ENCODE measurements around the gene CISD2.

The CISD2 gene

DNA sequence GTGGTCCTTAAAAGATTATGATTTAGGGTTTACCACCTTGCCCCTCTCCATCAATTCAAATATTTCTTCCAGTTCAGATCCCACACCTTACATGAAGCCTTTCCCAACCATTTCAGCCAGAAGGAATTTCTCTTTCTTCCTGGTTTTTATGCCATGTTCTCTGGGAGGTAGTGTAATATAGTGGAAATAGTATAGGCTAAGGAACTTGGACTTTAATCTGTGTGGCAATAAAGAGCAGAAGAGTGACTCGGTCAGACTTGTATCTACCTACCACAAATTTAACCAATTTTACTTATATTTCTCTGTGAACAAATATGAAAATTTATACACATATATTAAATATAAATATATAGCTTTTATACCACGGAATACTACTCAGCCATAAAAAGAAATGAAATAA, 18.4 kb upstream of the CISD2 start:
- H3K4me3 ChIP-seq (ENCODE audit: low read depth in 1 of 2, low read length in 2 of 2) = no peak overlapping the region
- DNase-seq = no peak
- H3K36me3 ChIP-seq (ENCODE audit: insufficient read depth, low read length) = no peaks in the 10 kb centered on the region
- H3K27me3 ChIP-seq (ENCODE audit: insufficient read depth, low read length, poor library complexity) = no peaks in the 10 kb centered on the region
- ATAC-seq (ENCODE audit: insufficient read depth, low read depth) = no peak
- no peak overlapping the region for H3K4me2 ChIP-seq (ENCODE audit: insufficient read depth, low read length)
- H3K9ac ChIP-seq (ENCODE audit: low read depth, low read length) = no peak overlapping the region
- no peak for TF ChIP-seq EZH2 (IDR thresholded peaks at IDR 0.05; ENCODE audit: borderline replicate concordance, low read depth, low read length, severe bottlenecking)
- TF ChIP-seq, protein P1, sequence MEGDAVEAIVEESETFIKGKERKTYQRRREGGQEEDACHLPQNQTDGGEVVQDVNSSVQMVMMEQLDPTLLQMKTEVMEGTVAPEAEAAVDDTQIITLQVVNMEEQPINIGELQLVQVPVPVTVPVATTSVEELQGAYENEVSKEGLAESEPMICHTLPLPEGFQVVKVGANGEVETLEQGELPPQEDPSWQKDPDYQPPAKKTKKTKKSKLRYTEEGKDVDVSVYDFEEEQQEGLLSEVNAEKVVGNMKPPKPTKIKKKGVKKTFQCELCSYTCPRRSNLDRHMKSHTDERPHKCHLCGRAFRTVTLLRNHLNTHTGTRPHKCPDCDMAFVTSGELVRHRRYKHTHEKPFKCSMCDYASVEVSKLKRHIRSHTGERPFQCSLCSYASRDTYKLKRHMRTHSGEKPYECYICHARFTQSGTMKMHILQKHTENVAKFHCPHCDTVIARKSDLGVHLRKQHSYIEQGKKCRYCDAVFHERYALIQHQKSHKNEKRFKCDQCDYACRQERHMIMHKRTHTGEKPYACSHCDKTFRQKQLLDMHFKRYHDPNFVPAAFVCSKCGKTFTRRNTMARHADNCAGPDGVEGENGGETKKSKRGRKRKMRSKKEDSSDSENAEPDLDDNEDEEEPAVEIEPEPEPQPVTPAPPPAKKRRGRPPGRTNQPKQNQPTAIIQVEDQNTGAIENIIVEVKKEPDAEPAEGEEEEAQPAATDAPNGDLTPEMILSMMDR (IDR thresholded peaks at IDR 0.05; ENCODE audit: borderline replicate concordance, extremely low read depth, low read length, poor library complexity, severe bottlenecking) = no peak
- H4K20me1 ChIP-seq (ENCODE audit: insufficient read depth, low read length) = peaks cover 12% of the 10 kb centered on the region; the same call in 1 of the 2 replicates
- H3K9me3 ChIP-seq (ENCODE audit: insufficient read depth, low read length, severe bottlenecking) = no peaks in the 10 kb centered on the region
- peaks cover 81% of the 10 kb centered on the region for H3K79me2 ChIP-seq (ENCODE audit: insufficient read depth, low read length)
- H3K4me1 ChIP-seq (ENCODE audit: insufficient read depth, low read length) = no peaks in the 10 kb centered on the region
- H3K27ac ChIP-seq (ENCODE audit: low read length) = no peak overlapping the region
- H2AFZ ChIP-seq (ENCODE audit: low read depth, low read length) = no peak overlapping the region

DNA sequence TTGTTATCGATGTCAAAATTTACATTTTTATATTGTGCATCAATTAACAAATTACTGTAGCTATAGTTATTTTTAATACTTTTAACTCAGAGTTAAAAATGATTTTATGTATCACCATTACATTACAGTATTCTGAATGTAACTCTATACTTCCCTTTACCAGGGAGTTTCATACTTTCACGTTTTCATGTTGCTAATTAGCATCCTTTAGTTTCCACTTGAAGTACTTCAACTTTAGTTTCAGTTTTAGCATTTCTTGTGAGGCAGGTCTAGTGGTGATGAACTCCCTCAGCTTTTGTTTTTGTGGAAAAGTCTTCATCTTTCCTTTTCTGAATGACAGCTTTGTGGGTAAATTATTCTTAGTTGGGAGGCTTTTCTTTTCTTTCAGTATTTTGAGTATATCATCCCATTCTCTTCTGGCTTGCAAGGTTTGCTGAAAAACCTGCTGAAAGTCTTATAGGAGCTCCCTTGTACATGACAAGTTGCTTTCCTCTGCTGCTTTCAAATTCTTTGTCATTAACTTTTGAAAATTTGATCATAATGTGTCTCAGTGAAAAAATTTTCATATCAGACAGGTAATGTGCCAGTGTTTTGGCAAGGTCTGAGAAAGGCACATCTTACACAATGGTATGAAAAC, 9.8 kb upstream of the CISD2 start:
- DNase-seq = no peak
- no peak overlapping the region for H3K4me2 ChIP-seq (ENCODE audit: insufficient read depth, low read length)
- peaks cover 11% of the 10 kb centered on the region; the same call in 1 of the 2 replicates for H4K20me1 ChIP-seq (ENCODE audit: insufficient read depth, low read length)
- H3K27me3 ChIP-seq (ENCODE audit: insufficient read depth, low read length, poor library complexity) = no peaks in the 10 kb centered on the region
- peaks cover 25% of the 10 kb centered on the region for H3K36me3 ChIP-seq (ENCODE audit: insufficient read depth, low read length)
- H3K79me2 ChIP-seq (ENCODE audit: insufficient read depth, low read length) = peaks cover 92% of the 10 kb centered on the region
- no peak for ATAC-seq (ENCODE audit: insufficient read depth, low read depth)
- H3K9me3 ChIP-seq (ENCODE audit: insufficient read depth, low read length, severe bottlenecking) = peaks cover 6% of the 10 kb centered on the region
- no peak overlapping the region for H3K4me3 ChIP-seq (ENCODE audit: low read depth in 1 of 2, low read length in 2 of 2)
- no peak overlapping the region for H2AFZ ChIP-seq (ENCODE audit: low read depth, low read length)
- no peak for TF ChIP-seq EZH2 (IDR thresholded peaks at IDR 0.05; ENCODE audit: borderline replicate concordance, low read depth, low read length, severe bottlenecking)
- TF ChIP-seq, protein P1 (IDR thresholded peaks at IDR 0.05; ENCODE audit: borderline replicate concordance, extremely low read depth, low read length, poor library complexity, severe bottlenecking) = no peak
- no peak overlapping the region for H3K27ac ChIP-seq (ENCODE audit: low read length)
- no peak overlapping the region for H3K9ac ChIP-seq (ENCODE audit: low read depth, low read length)
- no peaks in the 10 kb centered on the region for H3K4me1 ChIP-seq (ENCODE audit: insufficient read depth, low read length)

DNA sequence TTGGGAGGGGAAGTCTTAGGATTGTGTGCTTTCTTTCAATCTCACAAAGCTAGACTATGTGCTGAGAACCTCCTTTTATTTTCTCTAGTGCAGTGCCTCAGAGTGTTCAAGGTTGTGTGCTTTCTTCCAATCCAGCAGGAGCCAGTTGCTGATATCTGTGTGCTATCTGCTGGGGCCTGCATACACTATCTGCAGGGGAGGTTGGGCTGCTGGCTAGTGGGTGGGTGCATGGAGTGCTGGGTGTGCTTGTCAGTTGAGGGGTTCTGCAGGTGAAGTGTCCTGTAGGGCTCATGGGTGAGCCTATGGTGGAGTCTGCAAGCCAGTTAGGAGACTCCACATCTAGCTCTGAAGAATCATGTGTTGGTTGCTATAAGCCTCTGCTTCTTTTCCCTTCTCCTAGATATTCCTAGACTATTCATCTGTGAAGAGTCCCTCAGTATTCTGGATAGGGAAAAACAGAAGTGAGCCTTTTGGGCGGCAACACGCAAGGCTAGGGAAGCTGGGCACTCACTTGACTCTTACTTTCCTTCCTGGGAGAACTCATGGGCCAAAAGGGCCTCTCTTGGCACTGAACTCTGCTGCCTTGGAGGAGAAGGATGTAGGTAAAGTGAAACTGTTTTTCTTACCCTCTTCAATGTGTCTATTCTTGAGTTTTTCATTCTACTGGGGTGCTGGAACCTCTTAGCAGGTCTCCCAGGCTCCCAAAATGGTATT, 8.0 kb upstream of the CISD2 start:
- H3K4me2 ChIP-seq (ENCODE audit: insufficient read depth, low read length) = no peak overlapping the region
- TF ChIP-seq, protein P1 (IDR thresholded peaks at IDR 0.05; ENCODE audit: borderline replicate concordance, extremely low read depth, low read length, poor library complexity, severe bottlenecking) = no peak
- no peak for TF ChIP-seq EZH2 (IDR thresholded peaks at IDR 0.05; ENCODE audit: borderline replicate concordance, low read depth, low read length, severe bottlenecking)
- peaks cover 34% of the 10 kb centered on the region for H3K36me3 ChIP-seq (ENCODE audit: insufficient read depth, low read length)
- DNase-seq (no peak), ATAC-seq (ENCODE audit: insufficient read depth, low read depth) (no peak)
- H3K9ac ChIP-seq (ENCODE audit: low read depth, low read length) = no peak overlapping the region
- H4K20me1 ChIP-seq (ENCODE audit: insufficient read depth, low read length) = 0 out of 2 replicates have a peak, but pooled peaks cover 3% of the 10 kb centered on the region
- no peak overlapping the region for H2AFZ ChIP-seq (ENCODE audit: low read depth, low read length)
- peaks cover 14% of the 10 kb centered on the region for H3K4me1 ChIP-seq (ENCODE audit: insufficient read depth, low read length)
- no peaks in the 10 kb centered on the region for H3K27me3 ChIP-seq (ENCODE audit: insufficient read depth, low read length, poor library complexity)
- peaks cover 91% of the 10 kb centered on the region for H3K79me2 ChIP-seq (ENCODE audit: insufficient read depth, low read length)
- no peak overlapping the region for H3K27ac ChIP-seq (ENCODE audit: low read length)
- H3K4me3 ChIP-seq (ENCODE audit: low read depth in 1 of 2, low read length in 2 of 2) = no peak overlapping the region
- peaks cover 6% of the 10 kb centered on the region for H3K9me3 ChIP-seq (ENCODE audit: insufficient read depth, low read length, severe bottlenecking)
